ENCODE data around the gene ICA1.

Gene ICA1

GRCh38 chr7:8200316-8200715, 61.7 kb downstream of the ICA1 start:
- CTCF ChIA-PET, result no interaction called here
- no peaks in the 10 kb centered on the region for H3K36me3 ChIP-seq (ENCODE audit: control insufficient read depth in 2 of 2, insufficient read depth in 1 of 2, low read length in 2 of 2)
- POLR2A ChIA-PET, result no interaction called here
- no peaks in the 10 kb centered on the region for H3K9me3 ChIP-seq (ENCODE audit: control insufficient read depth, insufficient read depth, low read depth, low read length)
- no peak for TF ChIP-seq ZNF561 (tag by site-specific recombination; IDR thresholded peaks at IDR 0.05; ENCODE audit: borderline replicate concordance)
- no peak for TF ChIP-seq ZNF157 (tag by site-specific recombination; IDR thresholded peaks at IDR 0.05)
- TF ChIP-seq, protein P1, sequence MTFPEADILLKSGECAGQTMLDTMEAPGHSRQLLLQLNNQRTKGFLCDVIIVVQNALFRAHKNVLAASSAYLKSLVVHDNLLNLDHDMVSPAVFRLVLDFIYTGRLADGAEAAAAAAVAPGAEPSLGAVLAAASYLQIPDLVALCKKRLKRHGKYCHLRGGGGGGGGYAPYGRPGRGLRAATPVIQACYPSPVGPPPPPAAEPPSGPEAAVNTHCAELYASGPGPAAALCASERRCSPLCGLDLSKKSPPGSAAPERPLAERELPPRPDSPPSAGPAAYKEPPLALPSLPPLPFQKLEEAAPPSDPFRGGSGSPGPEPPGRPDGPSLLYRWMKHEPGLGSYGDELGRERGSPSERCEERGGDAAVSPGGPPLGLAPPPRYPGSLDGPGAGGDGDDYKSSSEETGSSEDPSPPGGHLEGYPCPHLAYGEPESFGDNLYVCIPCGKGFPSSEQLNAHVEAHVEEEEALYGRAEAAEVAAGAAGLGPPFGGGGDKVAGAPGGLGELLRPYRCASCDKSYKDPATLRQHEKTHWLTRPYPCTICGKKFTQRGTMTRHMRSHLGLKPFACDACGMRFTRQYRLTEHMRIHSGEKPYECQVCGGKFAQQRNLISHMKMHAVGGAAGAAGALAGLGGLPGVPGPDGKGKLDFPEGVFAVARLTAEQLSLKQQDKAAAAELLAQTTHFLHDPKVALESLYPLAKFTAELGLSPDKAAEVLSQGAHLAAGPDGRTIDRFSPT (tag by site-specific recombination; IDR thresholded peaks at IDR 0.05), result no peak
- no peak for TF ChIP-seq ELK4 (IDR thresholded peaks at IDR 0.05; ENCODE audit: borderline replicate concordance, low read depth, low read length)
- TF ChIP-seq ZSCAN23 (tag by site-specific recombination; IDR thresholded peaks at IDR 0.05), result no peak
- TF ChIP-seq ZBTB44 (tag by site-specific recombination; IDR thresholded peaks at IDR 0.05), result no peak
- no peak for TF ChIP-seq ZNF155 (tag by site-specific recombination; IDR thresholded peaks at IDR 0.05)
- TF ChIP-seq, protein P2, sequence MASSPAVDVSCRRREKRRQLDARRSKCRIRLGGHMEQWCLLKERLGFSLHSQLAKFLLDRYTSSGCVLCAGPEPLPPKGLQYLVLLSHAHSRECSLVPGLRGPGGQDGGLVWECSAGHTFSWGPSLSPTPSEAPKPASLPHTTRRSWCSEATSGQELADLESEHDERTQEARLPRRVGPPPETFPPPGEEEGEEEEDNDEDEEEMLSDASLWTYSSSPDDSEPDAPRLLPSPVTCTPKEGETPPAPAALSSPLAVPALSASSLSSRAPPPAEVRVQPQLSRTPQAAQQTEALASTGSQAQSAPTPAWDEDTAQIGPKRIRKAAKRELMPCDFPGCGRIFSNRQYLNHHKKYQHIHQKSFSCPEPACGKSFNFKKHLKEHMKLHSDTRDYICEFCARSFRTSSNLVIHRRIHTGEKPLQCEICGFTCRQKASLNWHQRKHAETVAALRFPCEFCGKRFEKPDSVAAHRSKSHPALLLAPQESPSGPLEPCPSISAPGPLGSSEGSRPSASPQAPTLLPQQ (tag by site-specific recombination; IDR thresholded peaks at IDR 0.05), result no peak
- TF ChIP-seq PRDM4 (tag by site-specific recombination; IDR thresholded peaks at IDR 0.05), result no peak
- no peak for TF ChIP-seq ZNF202 (tag by site-specific recombination; IDR thresholded peaks at IDR 0.05; ENCODE audit: borderline replicate concordance)
- no peak for TF ChIP-seq MZF1 (tag by site-specific recombination; IDR thresholded peaks at IDR 0.05; ENCODE audit: borderline replicate concordance)
- TF ChIP-seq ZNF580 (tag by site-specific recombination; IDR thresholded peaks at IDR 0.05), result no peak
- TF ChIP-seq ZNF664 (tag by site-specific recombination; IDR thresholded peaks at IDR 0.05), result no peak
- no peak for TF ChIP-seq ZNF792 (tag by site-specific recombination; IDR thresholded peaks at IDR 0.05)
- no peak for TF ChIP-seq KLF17 (tag by site-specific recombination; IDR thresholded peaks at IDR 0.05)
- TF ChIP-seq ZNF600 (tag by site-specific recombination; IDR thresholded peaks at IDR 0.05), result no peak
- no peak overlapping the region for H3K27ac ChIP-seq (ENCODE audit: extremely low read depth, low read depth, low read length)
- no peaks in the 10 kb centered on the region for H3K4me1 ChIP-seq (ENCODE audit: control insufficient read depth, insufficient read depth, low read length)
- H3K4me3 ChIP-seq (ENCODE audit: low read depth, low read length), result no peak overlapping the region

Data from HEK293 (cell line).